CD4-positive, alpha-beta T cell treated with Interleukin-15 for 4 hours (primary cell): ENCODE data around the gene TNFSF15.

Experiments
- DNase-seq: peaks from one replicate; pipeline ENCODE4 v3.0.0-alpha.2; 2020; ENCODE audit warnings: low spot score

The TNFSF15 gene

DNA sequence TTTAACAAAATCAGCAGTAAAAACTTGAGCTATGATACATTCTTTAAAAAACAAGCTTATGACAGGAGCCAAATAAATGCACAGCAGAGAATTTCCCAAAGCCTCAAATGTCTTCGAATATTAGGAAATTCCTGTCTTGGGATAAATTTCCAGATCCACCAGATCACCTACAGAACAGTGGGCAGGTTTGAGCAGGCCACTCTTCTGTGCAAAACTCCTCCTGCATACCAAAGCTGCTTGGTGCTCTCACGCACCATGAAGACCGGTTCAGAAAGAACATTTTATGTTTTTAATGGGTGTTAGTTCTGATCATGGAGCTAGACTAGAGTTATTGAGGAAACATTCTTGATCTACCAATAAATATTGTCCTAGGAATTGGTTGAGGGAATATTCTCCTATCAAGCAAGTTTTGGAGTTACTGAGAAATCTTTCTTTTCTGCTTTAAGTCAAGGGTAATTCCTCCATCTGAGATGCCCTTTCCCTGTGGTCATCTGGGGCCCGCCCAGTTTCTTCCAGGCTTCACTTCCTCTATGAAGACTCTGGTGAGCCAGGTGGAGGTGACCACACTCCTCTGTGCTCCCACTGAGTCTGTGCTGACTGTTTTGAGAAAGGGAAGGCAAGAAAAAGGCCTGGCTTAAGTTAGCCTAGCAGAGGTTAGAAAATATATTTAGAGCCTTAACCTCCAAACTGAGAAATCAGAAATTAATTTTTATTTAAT, 17.9 kb downstream of the TNFSF15 start:
- DNase-seq: no peak

DNA sequence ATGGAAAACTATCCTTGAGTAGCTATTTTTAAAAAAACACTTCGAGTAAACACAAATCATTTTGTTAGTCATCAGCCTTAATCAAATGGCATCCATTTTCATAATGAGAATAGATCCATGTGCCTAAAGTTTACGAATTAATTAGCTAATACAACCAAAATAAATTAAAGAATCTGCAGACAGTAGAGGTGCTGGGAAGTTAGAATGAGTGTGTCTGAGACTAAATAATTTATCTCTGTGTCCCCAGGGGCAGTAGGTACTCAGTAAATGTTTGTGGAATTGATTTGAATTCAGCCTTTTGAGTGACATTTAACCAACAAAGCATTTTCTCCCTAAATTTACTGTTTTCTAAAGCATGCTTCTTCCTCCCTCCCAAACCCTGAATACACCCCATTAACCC, 18.6 kb downstream of the TNFSF15 start:
- DNase-seq: no peak

DNA sequence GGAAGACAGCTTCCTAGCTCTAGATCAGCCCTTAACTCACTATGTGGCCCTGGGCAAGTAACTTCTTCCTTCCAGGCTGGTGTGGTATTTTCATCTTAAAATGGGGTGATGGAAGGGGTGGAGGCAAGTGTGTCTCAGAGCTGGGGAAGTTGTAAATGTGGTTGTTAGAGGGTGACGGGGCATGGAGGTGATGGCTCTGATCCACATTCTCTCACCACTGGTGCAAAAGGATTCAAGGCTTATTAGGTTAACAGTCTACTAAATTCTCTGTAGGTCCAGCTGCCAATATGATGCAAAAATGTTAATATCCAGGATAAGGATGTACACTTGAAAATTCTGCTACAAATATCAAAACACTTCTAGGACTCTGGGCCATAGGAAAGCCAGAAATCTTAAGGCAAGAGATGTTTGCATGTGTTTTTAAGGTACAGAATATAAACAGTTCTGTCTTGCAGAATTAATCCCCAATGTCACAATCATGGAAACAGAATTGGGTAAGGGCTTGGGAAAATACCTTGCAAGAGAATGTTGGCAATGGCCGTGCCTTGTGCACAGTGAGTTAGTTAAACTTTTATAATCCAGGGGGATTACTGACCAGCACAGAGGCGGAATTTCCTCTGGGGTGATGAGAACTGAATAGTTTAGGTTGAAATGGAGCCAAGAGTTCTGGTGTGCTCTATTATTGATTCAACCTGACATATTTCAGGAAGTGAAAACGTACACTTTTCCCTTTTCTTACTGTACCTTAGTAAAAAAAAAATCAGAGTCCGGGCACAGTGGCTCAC, 19.8 kb downstream of the TNFSF15 start:
- DNase-seq: no peak

DNA sequence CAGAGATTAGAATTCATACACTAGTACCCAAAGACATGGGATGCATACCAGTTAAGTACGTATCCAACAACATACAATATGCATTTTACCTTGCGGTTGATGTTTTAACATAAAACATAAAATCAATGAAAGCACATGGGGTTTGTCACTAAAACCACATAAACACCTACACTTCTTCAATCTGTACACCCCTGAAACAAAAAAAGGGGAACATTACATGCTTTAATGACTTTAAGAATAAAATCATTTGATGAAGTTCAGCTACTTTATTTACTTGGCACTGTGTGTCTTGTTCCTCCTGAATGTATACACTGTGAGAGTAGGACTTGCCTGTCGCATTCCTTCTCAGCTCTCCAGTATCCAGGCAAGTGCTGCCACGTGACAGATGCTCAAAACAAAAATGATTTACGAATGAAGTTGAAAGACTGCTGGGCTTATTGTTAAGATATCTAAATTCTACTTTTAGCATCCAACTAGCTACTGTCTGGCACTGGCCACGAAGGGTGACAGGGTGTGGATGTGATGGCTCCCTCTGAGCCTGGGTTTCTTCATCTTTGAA, 21.0 kb downstream of the TNFSF15 start:
- no peak for DNase-seq

DNA sequence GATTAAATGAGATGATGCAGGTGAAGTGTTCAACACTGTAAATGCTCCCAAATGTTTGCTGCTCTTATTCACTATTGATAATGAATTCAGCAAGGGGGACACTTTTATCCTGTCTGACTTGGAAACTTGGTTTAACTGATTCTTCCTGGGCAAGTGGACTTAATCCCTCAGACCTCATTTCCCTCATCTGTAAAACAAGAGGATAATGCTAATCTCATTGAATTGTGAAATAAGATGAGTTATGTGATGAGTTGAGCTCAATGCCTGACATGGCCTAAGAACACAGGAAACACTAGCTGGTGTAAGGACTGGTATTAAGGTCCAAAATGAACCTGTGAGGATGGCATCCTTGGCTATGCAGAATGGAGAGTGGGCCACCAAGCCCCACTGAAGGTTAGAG, 23.3 kb downstream of the TNFSF15 start:
- no peak for DNase-seq

DNA sequence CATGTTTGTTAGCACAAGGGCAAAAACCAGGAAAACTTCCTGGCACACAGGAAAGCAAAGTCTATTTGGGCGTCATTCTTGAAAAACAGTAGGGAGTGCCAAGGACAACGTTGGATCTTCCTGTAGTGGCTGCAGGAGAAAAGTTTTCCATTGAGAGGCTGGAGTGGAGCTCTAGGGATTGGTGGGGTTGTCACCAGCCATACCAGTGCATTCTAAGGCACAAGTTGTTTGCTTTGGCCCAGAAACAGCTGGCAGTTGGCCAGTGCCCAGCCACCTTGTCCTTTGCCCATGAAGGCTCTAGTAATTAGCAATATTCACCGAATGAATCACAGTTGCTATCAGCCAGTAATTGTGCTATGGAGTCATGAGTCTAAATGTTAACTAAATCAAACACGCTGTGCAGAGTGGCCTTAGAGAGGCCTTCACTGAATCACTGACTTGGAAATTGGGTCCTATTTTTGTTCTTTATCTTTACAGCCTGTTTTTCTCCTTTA, 26.4 kb downstream of the TNFSF15 start:
- DNase-seq: no peak

DNA sequence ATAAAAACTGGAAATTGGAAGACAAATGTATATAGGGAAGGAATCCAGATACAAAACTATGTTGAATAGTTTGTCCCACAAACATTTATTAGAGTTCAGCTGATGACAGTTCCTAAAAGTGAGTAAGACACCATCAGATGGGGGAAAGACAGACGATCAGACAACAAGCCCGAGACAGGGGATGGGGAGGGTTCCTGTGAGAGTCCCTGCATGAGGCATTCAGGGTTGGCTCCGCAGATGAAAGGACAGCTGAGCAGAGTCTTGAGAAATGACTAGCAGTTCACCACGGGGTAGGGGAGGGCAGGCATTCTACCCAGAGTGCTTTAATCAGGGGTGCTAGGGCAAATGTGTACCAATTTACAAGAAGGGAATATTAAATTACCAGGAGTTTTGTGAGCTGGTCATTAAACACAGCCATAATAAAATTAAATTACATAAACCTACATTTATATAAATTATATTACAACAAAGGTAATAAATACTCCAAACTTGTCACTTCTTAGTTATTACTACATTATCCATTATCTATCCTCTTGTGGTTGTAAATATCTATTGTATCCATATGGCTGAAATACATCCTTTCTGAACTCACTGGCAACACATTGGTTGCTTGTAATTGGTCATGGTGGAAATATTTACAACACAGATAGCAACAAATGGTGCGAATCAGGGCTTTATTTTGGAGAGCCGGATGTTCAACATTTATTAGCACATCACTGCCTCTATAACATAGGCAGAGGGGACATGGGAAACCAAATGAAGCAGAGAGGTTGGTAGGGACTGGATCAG, 27.8 kb downstream of the TNFSF15 start:
- DNase-seq: peak; percentile 27

DNA sequence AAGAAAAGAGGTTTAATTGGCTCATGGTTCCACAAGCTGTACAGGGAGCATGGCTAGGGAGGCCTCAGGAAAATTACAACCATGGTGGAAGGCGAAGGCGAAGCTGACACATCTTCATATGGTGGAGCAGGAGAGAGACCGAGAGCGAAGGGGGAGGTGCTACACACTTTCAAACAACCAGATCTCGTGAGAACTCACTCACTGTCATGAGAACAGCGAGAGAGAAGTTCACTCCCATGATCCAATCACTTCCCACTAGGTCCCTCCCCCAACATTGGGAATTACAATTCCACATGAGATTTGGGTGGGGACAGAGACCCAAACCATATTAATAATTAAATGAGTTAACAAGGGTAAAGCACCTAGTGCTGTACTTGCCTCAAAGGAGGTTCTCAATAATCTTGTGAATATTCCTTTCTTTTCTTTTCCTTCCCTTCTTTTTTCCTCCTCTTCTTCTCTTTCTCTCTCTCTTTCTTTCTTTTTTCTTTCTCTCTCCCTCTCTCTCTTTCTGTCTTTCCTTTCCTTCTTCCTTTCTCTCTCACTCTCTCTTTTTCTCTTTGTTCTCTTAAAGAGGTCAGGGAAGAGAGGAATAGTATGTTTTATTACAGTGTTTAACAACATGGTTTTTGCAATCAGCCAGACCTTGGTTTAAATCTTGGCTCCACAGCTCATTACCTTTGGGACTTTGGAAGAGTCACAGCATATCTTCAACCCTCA, 29.0 kb downstream of the TNFSF15 start:
- DNase-seq: no peak

DNA sequence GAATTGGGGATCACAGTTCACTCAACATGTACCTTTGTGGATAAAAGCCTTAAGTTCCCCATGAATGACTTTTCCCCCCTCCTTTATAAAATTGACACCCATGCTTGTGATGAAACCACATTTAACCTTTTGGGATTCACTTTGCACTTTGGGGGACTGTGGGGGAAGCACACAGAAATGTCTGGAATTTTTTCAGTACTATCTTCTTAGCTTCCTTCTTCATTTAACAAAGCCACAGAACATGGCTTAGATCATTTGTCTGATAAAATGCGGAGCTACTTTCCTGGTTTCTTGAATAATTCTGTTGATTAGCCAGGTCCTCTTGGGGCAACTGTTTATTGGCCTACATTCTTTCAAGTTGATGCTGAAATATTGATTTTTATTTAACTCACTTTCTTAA, 29.9 kb downstream of the TNFSF15 start:
- no peak for DNase-seq

DNA sequence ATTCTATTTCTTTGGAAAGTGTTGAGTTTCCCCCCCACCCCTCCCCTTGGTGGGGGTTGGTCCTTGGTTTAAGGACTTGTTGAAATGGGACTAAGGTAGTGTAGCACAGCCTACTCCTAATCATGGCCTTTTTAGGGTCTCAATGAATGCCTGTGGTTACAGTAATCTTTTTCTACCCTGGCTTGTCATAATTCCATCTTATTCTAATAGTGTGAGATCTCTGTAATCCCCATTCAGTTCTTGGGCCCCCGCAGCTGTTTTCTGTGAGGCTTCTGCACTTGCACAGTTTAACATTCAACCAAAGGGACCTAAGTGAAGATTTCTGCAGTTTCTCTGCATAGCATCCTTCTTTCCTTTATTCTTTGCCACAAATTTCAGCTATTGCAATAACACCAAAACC, 30.7 kb downstream of the TNFSF15 start:
- DNase-seq: no peak

DNA sequence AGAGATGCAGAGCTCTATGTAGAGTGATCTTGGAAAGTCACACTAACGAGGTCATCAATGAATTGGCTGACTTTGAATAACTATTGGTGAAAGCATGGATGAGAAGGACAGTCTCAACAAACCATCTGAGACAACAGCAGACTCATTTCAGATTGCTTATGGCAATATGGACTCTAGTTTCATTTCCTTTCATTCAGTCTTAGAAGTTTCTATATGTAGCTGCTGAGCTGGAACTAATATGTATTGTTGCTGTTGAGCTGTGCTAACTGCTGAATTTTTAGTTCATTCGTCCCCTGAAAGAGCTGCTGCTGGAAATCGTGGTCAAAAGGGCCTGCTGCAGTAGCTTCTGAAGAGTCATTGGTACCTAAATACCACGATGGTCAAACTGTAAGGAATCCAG, 31.3 kb downstream of the TNFSF15 start:
- no peak for DNase-seq

DNA sequence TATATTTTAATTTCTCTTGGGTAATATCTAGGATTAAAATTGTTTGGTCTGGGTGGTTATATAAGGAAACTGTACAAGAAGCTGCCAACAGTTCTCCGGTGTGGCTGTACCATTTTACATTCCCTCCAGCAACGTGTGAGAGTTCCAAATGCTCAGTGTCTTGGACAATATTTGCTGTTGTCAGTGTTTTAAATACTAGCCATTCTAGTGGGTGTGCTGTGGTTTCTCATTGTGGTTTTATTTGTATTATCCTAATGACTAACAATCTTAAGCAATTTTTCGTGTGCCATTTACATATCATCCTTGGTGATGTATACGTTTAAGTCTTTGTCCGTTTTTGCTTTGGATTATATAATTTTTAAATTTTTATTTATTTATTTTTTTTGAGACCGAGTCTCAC, 34.0 kb downstream of the TNFSF15 start:
- DNase-seq: no peak

DNA sequence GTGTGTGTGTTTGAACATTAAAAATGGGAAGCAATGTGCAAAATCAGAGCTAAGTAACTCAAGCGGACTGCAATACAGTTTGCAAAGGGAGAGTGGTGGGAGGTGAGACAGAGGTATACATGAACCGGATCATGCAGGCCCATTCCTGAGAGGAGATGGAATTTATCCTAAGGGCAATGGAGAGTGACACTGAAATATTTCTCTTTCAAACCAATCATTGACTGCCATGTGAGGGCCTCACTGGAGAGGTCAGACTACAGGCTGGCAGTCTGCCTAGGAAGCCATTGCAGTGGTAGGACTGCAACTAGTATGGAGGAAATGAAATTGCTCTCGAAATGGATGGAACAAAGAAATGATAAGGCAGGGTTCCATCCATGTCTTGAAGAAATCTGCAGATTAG, 34.8 kb downstream of the TNFSF15 start:
- no peak for DNase-seq

DNA sequence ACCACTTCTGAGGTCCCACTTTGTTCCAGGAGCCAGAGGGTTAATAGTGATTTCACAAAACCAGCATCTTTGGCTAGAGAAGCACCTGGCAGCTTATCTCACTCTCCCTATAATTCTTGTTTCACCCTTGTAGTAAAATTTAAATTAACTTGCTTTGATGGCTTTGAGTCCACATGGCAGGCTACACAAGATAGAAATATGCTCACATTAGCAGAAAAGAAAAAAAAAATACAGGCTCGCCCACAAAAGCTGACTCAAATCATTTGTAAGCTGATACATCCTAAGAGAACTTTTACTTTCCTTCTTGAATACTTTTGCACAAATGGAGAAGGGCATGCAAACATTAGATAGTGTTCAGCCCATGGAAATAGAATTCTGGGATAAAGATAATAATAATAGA, 36.2 kb downstream of the TNFSF15 start:
- no peak for DNase-seq

DNA sequence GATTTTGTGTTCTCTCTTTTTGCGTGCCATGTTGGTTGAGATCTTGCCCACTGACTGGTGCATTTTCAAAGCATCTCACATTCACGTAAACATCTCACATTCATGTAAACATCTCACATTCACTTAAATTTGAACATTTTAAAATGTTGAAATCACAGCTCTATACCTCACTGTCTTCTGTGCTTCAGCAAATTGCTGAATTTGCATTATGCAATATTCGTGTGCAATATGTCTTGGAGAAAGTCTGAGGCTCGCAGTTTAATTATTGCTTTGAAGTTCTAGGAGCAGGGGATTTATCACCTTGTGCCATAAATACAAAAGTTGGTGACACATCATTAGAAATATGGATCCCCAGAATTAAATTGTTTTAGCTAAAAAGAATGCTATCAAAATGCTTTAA, 42.6 kb downstream of the TNFSF15 start:
- DNase-seq: no peak

DNA sequence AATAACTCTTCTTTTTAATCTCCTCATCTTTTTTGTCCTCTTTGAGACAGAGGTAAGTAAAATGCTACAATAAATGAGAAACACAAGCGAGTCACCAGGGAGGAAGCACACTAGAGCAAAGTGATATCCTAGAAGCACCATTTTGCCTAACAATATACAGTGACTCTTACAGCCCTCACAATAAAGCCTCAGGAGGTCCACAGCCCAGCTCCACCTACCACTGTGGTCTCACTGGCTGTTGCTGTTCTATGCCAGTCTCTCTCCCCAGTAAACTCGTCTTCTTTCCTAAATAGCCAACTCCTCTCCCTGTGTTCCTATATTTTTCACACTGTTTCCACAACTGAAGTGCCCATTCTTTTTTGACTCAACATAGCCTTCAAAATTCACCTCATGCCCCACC, 44.3 kb downstream of the TNFSF15 start:
- no peak for DNase-seq

DNA sequence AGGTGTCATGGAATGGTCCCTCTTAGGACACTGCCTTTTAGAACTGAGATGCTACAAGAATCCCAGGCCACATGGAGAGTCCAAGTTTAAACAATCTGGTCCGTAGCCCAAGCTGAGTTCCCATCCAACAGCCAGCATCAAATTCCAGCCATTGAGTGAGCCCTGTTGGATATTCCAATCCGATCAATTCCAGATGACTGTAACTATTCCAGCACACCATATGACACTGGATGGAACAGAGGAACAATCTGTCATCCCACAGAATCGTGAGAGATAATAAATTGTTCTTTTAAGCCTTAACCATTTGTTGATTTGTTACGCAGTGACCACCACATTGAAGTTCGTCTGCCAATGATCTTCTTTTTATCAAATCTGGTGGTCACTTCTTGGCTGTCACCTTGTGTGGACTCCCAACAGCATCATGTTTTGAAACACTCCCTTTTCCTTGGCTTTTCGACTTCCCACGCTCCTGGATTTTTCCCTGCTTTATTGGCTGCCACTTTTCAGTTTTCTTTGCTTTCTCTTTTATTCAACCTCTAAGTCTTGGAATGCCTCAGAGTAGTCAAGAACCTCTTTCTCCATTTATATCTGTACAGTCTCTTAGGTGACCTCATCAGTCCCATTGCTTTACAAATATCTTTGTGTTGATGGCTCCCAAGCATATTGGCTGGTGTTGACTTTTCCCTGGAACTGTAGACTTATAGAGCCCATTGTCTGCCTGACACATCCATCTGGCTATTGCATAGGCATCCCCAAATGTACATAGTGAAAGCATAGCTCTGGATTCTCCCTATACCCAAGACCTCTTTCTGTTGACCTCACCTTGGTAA, 46.1 kb downstream of the TNFSF15 start:
- no peak for DNase-seq

DNA sequence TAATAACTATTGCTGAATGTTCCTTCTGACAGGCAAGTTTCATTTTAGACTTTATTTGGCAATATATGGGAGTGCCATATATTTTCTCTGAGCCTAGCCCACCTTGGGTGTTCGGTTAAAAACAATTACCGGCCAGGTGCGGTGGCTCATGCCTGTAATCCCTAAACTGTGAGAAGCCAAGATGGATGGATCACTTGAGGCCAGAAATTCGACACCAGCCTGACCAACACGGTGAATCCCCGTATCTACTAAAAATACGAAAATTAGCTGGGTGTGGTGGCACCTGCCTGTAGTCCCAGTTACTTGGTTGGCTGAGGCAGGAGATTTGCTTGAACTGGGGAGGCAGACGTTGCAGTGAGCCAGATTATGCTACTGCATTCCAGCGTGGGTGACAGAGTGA, 47.9 kb downstream of the TNFSF15 start:
- DNase-seq: no peak

DNA sequence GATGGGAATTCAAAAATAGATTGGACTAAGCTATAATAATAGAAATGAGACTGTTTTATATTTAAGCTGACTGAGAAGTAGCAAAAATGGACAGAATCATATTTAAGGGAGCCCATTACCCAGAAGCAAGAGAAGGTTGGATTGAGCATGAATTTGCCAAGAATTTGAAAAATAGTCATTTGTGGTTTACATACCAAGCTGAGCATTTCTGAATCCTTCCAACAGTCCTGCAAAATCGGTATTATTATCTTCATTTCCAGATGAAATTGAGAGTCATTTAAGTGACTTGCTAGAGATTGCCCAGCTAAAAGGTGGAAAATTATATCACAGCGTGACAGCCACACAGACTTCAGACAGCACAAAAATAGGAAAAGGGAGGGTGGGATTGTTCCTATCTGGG, 48.4 kb downstream of the TNFSF15 start:
- DNase-seq: no peak

DNA sequence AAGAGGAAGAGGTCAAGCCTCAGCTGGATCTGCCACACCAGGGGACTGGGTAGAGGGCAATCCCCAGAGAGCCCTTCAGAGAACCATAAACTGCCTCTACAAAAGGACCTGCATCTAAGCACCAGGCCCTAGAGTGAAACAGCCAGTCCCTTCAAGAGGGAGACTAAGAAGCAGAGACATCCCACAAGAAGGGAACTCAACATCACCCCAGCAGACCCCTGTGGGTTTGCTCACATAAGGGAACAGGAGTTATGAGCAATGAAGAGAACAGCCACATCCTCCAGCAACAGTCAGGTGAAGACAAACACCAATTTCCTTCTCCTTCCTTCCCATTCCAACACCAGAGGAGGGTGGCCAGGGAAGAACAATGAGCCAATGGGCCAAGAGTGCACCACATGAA, 48.9 kb downstream of the TNFSF15 start:
- no peak for DNase-seq

DNA sequence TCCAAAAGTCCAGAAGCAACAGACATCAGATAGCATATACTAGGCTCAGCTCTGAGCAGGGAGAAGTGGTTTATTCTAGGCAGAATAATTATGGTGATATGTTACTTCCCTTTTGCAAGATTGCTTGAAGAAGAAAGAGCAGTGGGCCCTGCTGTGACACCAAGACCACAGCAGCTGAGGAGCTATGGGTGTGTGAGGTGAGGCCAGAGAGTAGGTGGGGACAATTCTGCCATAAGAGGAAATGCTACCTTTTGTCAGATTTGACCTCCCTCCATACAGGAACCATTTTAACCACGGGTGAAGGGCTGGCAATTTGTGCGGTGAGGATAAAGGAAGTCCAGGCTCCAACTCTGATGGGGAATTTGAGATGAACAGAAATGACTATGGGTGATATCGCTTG, 51.3 kb downstream of the TNFSF15 start:
- no peak for DNase-seq
